ENCODE results near the gene SOD1.

- TF ChIP-seq, protein P1, sequence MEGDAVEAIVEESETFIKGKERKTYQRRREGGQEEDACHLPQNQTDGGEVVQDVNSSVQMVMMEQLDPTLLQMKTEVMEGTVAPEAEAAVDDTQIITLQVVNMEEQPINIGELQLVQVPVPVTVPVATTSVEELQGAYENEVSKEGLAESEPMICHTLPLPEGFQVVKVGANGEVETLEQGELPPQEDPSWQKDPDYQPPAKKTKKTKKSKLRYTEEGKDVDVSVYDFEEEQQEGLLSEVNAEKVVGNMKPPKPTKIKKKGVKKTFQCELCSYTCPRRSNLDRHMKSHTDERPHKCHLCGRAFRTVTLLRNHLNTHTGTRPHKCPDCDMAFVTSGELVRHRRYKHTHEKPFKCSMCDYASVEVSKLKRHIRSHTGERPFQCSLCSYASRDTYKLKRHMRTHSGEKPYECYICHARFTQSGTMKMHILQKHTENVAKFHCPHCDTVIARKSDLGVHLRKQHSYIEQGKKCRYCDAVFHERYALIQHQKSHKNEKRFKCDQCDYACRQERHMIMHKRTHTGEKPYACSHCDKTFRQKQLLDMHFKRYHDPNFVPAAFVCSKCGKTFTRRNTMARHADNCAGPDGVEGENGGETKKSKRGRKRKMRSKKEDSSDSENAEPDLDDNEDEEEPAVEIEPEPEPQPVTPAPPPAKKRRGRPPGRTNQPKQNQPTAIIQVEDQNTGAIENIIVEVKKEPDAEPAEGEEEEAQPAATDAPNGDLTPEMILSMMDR (IDR thresholded peaks at IDR 0.05) = no peak
- no peak for TF ChIP-seq POLR2AphosphoS5 (IDR thresholded peaks at IDR 0.05)
- TF ChIP-seq EP300 (IDR thresholded peaks at IDR 0.05) = no peak
- no peak for TF ChIP-seq POLR2A (IDR thresholded peaks at IDR 0.05)
Measured at GRCh38 chr21:31714741-31715365, 55.4 kb downstream of the SOD1 start.
